GM23248 (cell line): ENCODE data around the gene MB21D2. TPM values are rescaled to one million over a fixed set of nuclear protein-coding genes. Genes with fewer than 3 reads are reported as not detected.

Experiments
- DNase-seq: peaks from one replicate; pipeline ENCODE4 v3.0.0-alpha.2; 2015
- H2AFZ ChIP-seq: fragments of 200-600 bp; sonication (generic); 2 replicates; pipeline ENCODE4 v1.6.1; 2016; ENCODE audit warnings: antibody characterized with exemption
- H3F3A ChIP-seq: fragments of 200-600 bp; sonication (generic); 2 replicates; pipeline ENCODE4 v1.6.1; 2016; ENCODE audit warnings: mild to moderate bottlenecking, antibody characterized with exemption, mixed run types; ENCODE audit not compliant: insufficient read depth
- H3K27ac ChIP-seq: fragments of 200-600 bp; sonication (generic); 2 replicates; pipeline ENCODE4 v1.5.1; 2016; ENCODE audit warnings: mild to moderate bottlenecking
- H3K27me3 ChIP-seq: fragments of 200-600 bp; sonication (generic); replicated peaks from 2 replicates; pipeline ENCODE4 v1.6.1; 2016; ENCODE audit warnings: mild to moderate bottlenecking; ENCODE audit not compliant: insufficient read depth
- H3K36me3 ChIP-seq: fragments of 200-600 bp; sonication (generic); 2 replicates; pipeline ENCODE4 v1.6.1; 2016; ENCODE audit warnings: low read depth, mild to moderate bottlenecking
- H3K4me1 ChIP-seq: fragments of 200-600 bp; sonication (generic); 2 replicates; pipeline ENCODE4 v1.6.1; 2016; ENCODE audit warnings: mild to moderate bottlenecking; ENCODE audit not compliant: insufficient read depth
- H3K4me2 ChIP-seq: fragments of 200-600 bp; sonication (generic); one replicate; pipeline ENCODE4 v1.6.1; 2016; ENCODE audit warnings: mild to moderate bottlenecking; ENCODE audit not compliant: unreplicated experiment
- H3K4me3 ChIP-seq: fragments of 200-600 bp; sonication (generic); 2 replicates; pipeline ENCODE4 v1.5.1; 2016; ENCODE audit warnings: mild to moderate bottlenecking
- H3K79me2 ChIP-seq: fragments of 200-600 bp; sonication (generic); 2 replicates; pipeline ENCODE4 v1.6.1; 2016; ENCODE audit warnings: mild to moderate bottlenecking; ENCODE audit not compliant: insufficient read depth
- H3K9ac ChIP-seq: fragments of 200-600 bp; sonication (generic); 2 replicates; pipeline ENCODE4 v1.6.1; 2016; ENCODE audit warnings: mild to moderate bottlenecking
- H3K9me2 ChIP-seq: fragments of 200-600 bp; sonication (generic); 2 replicates; pipeline ENCODE4 v1.6.1; 2016; ENCODE audit warnings: mixed run types, mild to moderate bottlenecking, moderate library complexity; ENCODE audit not compliant: insufficient read depth
- H3K9me3 ChIP-seq: fragments of 200-600 bp; sonication (generic); one replicate; pipeline ENCODE4 v1.6.1; 2017; ENCODE audit warnings: low read depth
- H4K20me1 ChIP-seq: fragments of 200-600 bp; sonication (generic); 2 replicates; pipeline ENCODE4 v1.6.0; 2016; ENCODE audit not compliant: insufficient read depth
- EZH2 ChIP-seq: fragments of 200-600 bp; sonication (generic); IDR thresholded peaks from 2 replicates; pipeline ENCODE4 v1.6.1; 2018; ENCODE audit warnings: antibody characterized with exemption, mild to moderate bottlenecking; ENCODE audit not compliant: insufficient read depth, poor library complexity, severe bottlenecking
- EZH2phosphoT487 ChIP-seq: fragments of 200-600 bp; sonication (generic); IDR thresholded peaks from 2 replicates; pipeline ENCODE4 v1.6.1; 2018; ENCODE audit warnings: antibody characterized with exemption, moderate library complexity, mild to moderate bottlenecking, low read depth; ENCODE audit not compliant: insufficient read depth
- WGBS, 2 experiments: methylation state at CpG; one replicate each; pipeline ENCODE4 v1.1.6; 2015 to 2017; ENCODE audit warnings: low lambda C conversion rate in 2 of 2, low coverage in 1 of 2; ENCODE audit errors: missing lambda C conversion rate in 2 of 2; 5-methylcytosine and 5-hydroxymethylcytosine counted together
- in situ Hi-C: fragments of 300-500 bp; cut with MboI; formaldehyde crosslinking; loops from 2 replicates; pipeline ENCODE4 v1.15.0; 2020
- polyA plus RNA-seq: library from polyadenylated mRNA; unstranded; fragments of >200 nt; fragmentation: Nextera tagmentation; extraction: Ambion mirVana; gene quantifications from 2 replicates; pipeline ENCODE4 v1.2.1, GENCODE V29; 2016
- total RNA-seq: library from RNA; depleted of rRNA; stranded (reverse); fragments of >200 nt; shearing (Covaris generic); gene quantifications from 2 replicates; pipeline ENCODE4 v1.2.3, GENCODE V29; 2014

The MB21D2 gene
- total and polyA plus RNA-seq, 2 experiments from 2014 or later = 10.9 to 26.4 TPM

- Histone ChIP-seq H3K36me3 (no peaks in the 10 kb centered on the region), H3K79me2 (peaks cover 81% of the 10 kb centered on the region), H3F3A (peaks cover 33% of the 10 kb centered on the region), H4K20me1 (no peaks in the 10 kb centered on the region), H2AFZ (no peak overlapping the region), H3K4me2 (peak overlapping the region; percentile 50), H3K9me3 (no peaks in the 10 kb centered on the region), H3K27ac (peak overlapping the region; percentile 30), H3K4me3 (0 out of 2 replicates have a peak overlapping the region, but pooled peaks have one; percentile 4), H3K4me1 (peaks cover 37% of the 10 kb centered on the region), H3K9me2 (no peaks in the 10 kb centered on the region), H3K27me3 (no peaks in the 10 kb centered on the region), H3K9ac (no peak overlapping the region)
- WGBS, 2 experiments = 43% methylated on average over 7 of the region's 7 CpGs
- TF ChIP-seq EZH2 = no peak
- no peak for TF ChIP-seq EZH2phosphoT487
- in situ Hi-C loops = loop anchor here (5.0 to 25.0 kb wide), 3 partner anchors 223 to 743 kb away; partner anchors contain the start of gene ATP13A4
- peak; percentile 88 for DNase-seq
Measured at GRCh38 chr3:192819001-192819569, 98.6 kb downstream of the MB21D2 start.

- H3K27me3 ChIP-seq = no peaks in the 10 kb centered on the region
- H3K4me2 ChIP-seq = peak overlapping the region; percentile 50
- H3K9me2 ChIP-seq = no peaks in the 10 kb centered on the region
- no peak overlapping the region for H2AFZ ChIP-seq
- H3K79me2 ChIP-seq = peaks cover 81% of the 10 kb centered on the region
- no peaks in the 10 kb centered on the region for H3K9me3 ChIP-seq
- in situ Hi-C loops = loop anchor here (5.0 to 25.0 kb wide), 3 partner anchors 224 to 744 kb away; partner anchors contain the start of gene ATP13A4
- H3K36me3 ChIP-seq = no peaks in the 10 kb centered on the region
- no peaks in the 10 kb centered on the region for H4K20me1 ChIP-seq
- no peak for TF ChIP-seq EZH2phosphoT487
- TF ChIP-seq EZH2 = no peak
- no peak overlapping the region for H3K4me3 ChIP-seq
- H3K4me1 ChIP-seq = peaks cover 37% of the 10 kb centered on the region
- DNase-seq = peak; percentile 25
- peaks cover 33% of the 10 kb centered on the region for H3F3A ChIP-seq
- no peak overlapping the region for H3K27ac ChIP-seq
- WGBS, 2 experiments = 35 to 51% methylated on average over 1 of the region's 1 CpG
- H3K9ac ChIP-seq = no peak overlapping the region
Measured at GRCh38 chr3:192818126-192818525, 99.5 kb downstream of the MB21D2 start.

DNA sequence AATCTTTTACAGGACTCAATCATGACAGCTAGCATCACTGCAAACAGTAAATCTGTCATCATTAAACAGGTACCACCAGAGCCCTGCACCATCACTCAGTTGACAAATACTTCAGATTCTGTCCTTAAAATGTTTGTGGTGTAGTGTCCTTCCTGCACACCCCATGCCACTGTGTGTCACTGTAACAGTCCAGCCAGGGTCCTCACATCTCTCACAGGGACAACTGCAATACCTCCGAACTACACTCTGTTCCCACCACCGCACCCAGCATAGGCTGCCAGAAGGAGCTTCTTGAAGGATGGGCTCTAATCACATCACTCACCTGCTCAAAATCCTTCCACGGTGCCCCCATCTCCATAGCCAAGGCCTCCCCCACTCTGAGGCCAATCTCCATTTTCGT is 100.2 kb downstream of the MB21D2 start:
- no peak overlapping the region for H3K9ac ChIP-seq
- no peaks in the 10 kb centered on the region for H3K27me3 ChIP-seq
- peaks cover 33% of the 10 kb centered on the region for H3F3A ChIP-seq
- H3K9me3 ChIP-seq = no peaks in the 10 kb centered on the region
- H3K9me2 ChIP-seq = no peaks in the 10 kb centered on the region
- no peak for DNase-seq
- H3K79me2 ChIP-seq = peaks cover 78% of the 10 kb centered on the region
- H4K20me1 ChIP-seq = no peaks in the 10 kb centered on the region
- peaks cover 37% of the 10 kb centered on the region for H3K4me1 ChIP-seq
- TF ChIP-seq EZH2 (no peak), EZH2phosphoT487 (no peak)
- H2AFZ ChIP-seq = no peak overlapping the region
- in situ Hi-C loops = loop anchor here (5.0 to 25.0 kb wide), 3 partner anchors 225 to 745 kb away; partner anchors contain the start of gene ATP13A4
- no peak overlapping the region for H3K27ac ChIP-seq
- peak overlapping the region; percentile 38 for H3K4me2 ChIP-seq
- WGBS, 2 experiments = 67 to 76% methylated on average over 4 of the region's 4 CpGs
- no peaks in the 10 kb centered on the region for H3K36me3 ChIP-seq
- H3K4me3 ChIP-seq = no peak overlapping the region

- Histone ChIP-seq H3K4me1 (peaks cover 37% of the 10 kb centered on the region), H3K27ac (peak overlapping the region; percentile 25), H3K4me2 (peak overlapping the region; percentile 38), H3K27me3 (no peaks in the 10 kb centered on the region), H3K4me3 (no peak overlapping the region), H3K9me3 (no peaks in the 10 kb centered on the region), H3K36me3 (no peaks in the 10 kb centered on the region), H2AFZ (no peak overlapping the region), H3K9ac (peak overlapping the region; percentile 31; the same call in 1 of the 2 replicates), H3K79me2 (peaks cover 78% of the 10 kb centered on the region), H3K9me2 (no peaks in the 10 kb centered on the region), H4K20me1 (no peaks in the 10 kb centered on the region), H3F3A (peaks cover 33% of the 10 kb centered on the region)
- peak; percentile 90 for DNase-seq
- 3 to 13% methylated on average over 1 of the region's 1 CpG for WGBS, 2 experiments
- TF ChIP-seq EZH2 (no peak), EZH2phosphoT487 (no peak)
- in situ Hi-C loops = loop anchor here (5.0 to 25.0 kb wide), 3 partner anchors 225 to 745 kb away; partner anchors contain the start of gene ATP13A4
Measured at GRCh38 chr3:192817053-192817452, 100.6 kb downstream of the MB21D2 start.
